ENCODE results near the gene SIDT2. TPM values are rescaled to one million over a fixed set of nuclear protein-coding genes. Genes with fewer than 3 reads are reported as not detected.

The SIDT2 gene
- total RNA-seq, 1 donor from 2014 or later, result 23.6 TPM

DNA sequence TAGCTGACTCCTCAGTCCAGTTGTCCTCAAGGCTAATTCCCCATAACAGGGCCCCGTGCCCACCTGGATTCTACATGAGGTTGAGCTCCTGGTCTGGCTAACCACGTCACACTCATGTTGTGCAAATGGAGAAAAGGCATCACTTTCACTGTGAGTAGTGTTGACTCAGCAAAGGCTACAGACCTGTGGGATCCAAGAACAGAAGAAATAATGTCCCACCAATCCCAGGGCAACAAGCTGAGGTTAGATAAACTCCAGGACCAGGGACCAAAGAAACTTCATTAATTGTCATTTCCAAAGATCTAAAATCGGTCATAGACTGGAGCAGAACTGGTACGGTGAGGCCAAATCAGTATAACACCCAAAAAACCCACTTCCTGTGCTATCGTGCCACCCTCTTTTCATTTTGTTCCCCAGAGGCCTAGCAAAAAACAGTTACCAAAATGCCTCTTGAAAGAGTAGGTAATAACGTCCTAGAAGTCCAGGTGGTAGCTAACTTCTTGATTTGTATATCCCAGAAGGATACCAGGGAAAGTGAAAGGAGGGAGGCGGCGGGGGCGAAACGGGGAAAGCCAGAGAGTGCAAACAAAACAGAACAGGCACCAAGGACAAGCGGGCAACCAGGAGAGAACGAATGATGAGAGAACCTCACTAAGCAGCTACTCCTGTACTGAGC is 51.9 kb downstream of the SIDT2 start:
- DNase-seq, result no peak
- H3K4me3 Mint-ChIP-seq (ENCODE audit: unreplicated experiment), result peak overlapping the region; percentile 36
- no peaks in the 10 kb centered on the region for H3K36me3 Mint-ChIP-seq (ENCODE audit: unreplicated experiment)
- H3K27ac Mint-ChIP-seq (ENCODE audit: unreplicated experiment), result no peak overlapping the region
- peaks cover 6% of the 10 kb centered on the region for H3K27me3 Mint-ChIP-seq (ENCODE audit: unreplicated experiment)
- no peak for TF ChIP-seq CTCF (IDR thresholded peaks at IDR 0.05; ENCODE audit: partially characterized antibody, unreplicated experiment)
- H3K9me3 Mint-ChIP-seq (ENCODE audit: unreplicated experiment), result peaks cover 7% of the 10 kb centered on the region
- peaks cover 20% of the 10 kb centered on the region for H3K4me1 Mint-ChIP-seq (ENCODE audit: low read depth, unreplicated experiment)

- Mint-ChIP-seq H3K4me3 (ENCODE audit: unreplicated experiment) (peak overlapping the region; percentile 93), H3K9me3 (ENCODE audit: unreplicated experiment) (peaks cover 7% of the 10 kb centered on the region), H3K4me1 (ENCODE audit: low read depth, unreplicated experiment) (peaks cover 20% of the 10 kb centered on the region), H3K27ac (ENCODE audit: unreplicated experiment) (peak overlapping the region; percentile 78), H3K36me3 (ENCODE audit: unreplicated experiment) (no peaks in the 10 kb centered on the region), H3K27me3 (ENCODE audit: unreplicated experiment) (peaks cover 6% of the 10 kb centered on the region)
- TF ChIP-seq CTCF (IDR thresholded peaks at IDR 0.05; ENCODE audit: partially characterized antibody, unreplicated experiment), result no peak
- DNase-seq, result no peak
Observed at GRCh38 chr11:117230999-117231841, 52.7 kb downstream of the SIDT2 start.

DNA sequence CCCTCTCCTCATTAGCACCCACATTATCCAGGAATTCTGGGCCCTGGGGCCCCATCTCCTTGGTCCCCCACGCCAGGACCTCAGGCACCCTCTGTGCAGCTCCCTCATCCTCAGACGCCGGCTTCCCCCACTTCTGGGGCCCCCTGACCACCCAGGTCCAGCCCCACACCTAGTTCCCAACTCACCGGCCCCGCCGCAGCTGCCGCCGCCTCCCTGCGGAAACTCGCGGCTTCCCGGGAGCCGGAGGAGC is 53.2 kb downstream of the SIDT2 start, which contains the start of gene PCSK7:
PCSK7 (minus strand) TSS at position 232 of the 250 bp plus-strand sequence. CDS start 2,229 bp downstream, outside the sequence.
- Mint-ChIP-seq H3K4me1 (ENCODE audit: low read depth, unreplicated experiment) (peaks cover 20% of the 10 kb centered on the region), H3K4me3 (ENCODE audit: unreplicated experiment) (peak within 1 kb of the TSS; percentile 99), H3K27me3 (ENCODE audit: unreplicated experiment) (peaks cover 6% of the 10 kb centered on the region), H3K36me3 (ENCODE audit: unreplicated experiment) (no peaks in the 10 kb centered on the region), H3K27ac (ENCODE audit: unreplicated experiment) (peak within 1 kb of the TSS; percentile 98), H3K9me3 (ENCODE audit: unreplicated experiment) (peaks cover 7% of the 10 kb centered on the region)
- TF ChIP-seq CTCF (IDR thresholded peaks at IDR 0.05; ENCODE audit: partially characterized antibody, unreplicated experiment), result no peak
- peak; percentile 86 for DNase-seq

- H3K9me3 Mint-ChIP-seq (ENCODE audit: unreplicated experiment), result peaks cover 7% of the 10 kb centered on the region
- TF ChIP-seq CTCF (IDR thresholded peaks at IDR 0.05; ENCODE audit: partially characterized antibody, unreplicated experiment), result peak; percentile 85
- peak within 1 kb of the TSS; percentile 99 for H3K4me3 Mint-ChIP-seq (ENCODE audit: unreplicated experiment)
- peaks cover 20% of the 10 kb centered on the region for H3K4me1 Mint-ChIP-seq (ENCODE audit: low read depth, unreplicated experiment)
- H3K27ac Mint-ChIP-seq (ENCODE audit: unreplicated experiment), result peak within 1 kb of the TSS; percentile 98
- H3K36me3 Mint-ChIP-seq (ENCODE audit: unreplicated experiment), result no peaks in the 10 kb centered on the region
- H3K27me3 Mint-ChIP-seq (ENCODE audit: unreplicated experiment), result peaks cover 6% of the 10 kb centered on the region
- peak; percentile 82 for DNase-seq
Observed at GRCh38 chr11:117232092-117232878, 53.7 kb downstream of the SIDT2 start, which contains the start of gene RNF214. Gene RNF214, plus strand, starts transcription at chr11:117232671. Its CDS starts 1,602 bp downstream, at chr11:117234273.
